H1 (cell line): ENCODE results near the gene NTRK2. TPM values are rescaled to one million over a fixed set of nuclear protein-coding genes. Genes with fewer than 3 reads are reported as not detected.

Experiments
- CTCF ChIA-PET: fragments of 300-600 bp; sonication (Branson Sonifier 250); formaldehyde crosslinking; loops from one replicate; lab custom pipeline; 2021; ENCODE audit not compliant: partially characterized antibody; lab: Charles Lee
- POLR2A ChIA-PET: fragments of 300-600 bp; sonication (Branson Sonifier 250); formaldehyde crosslinking; loops from one replicate; lab custom pipeline; 2021; ENCODE audit warnings: inconsistent platforms; ENCODE audit not compliant: partially characterized antibody; lab: Charles Lee
- DNase-seq, 2 experiments: peaks; one replicate each; pipeline versions ENCODE4 v3.0.0 to v3.0.0-alpha.2; 2010 to 2022; ENCODE audit warnings: low spot score in 2 of 2, low read depth in 1 of 2, mixed read lengths in 1 of 2
- FAIRE-seq: peaks from 2 replicates; lab custom pipeline; 2011; peaks lifted over from hg19 to GRCh38; lab: Jason Lieb, UNC
- H2AFZ ChIP-seq: 2 replicates; pipeline ENCODE4 v1.8.1; 2012; ENCODE audit warnings: low read length, inconsistent platforms
- H2AK5ac ChIP-seq: 2 replicates; pipeline ENCODE4 v1.6.1; 2013; ENCODE audit warnings: low read depth, low read length
- H2BK120ac ChIP-seq: replicated peaks from 2 replicates; pipeline ENCODE3; 2013; ENCODE audit warnings: low read depth, low read length, inconsistent platforms
- H2BK12ac ChIP-seq: 2 replicates; pipeline ENCODE4 v1.6.1; 2013; ENCODE audit warnings: low read depth, low read length
- H2BK15ac ChIP-seq: 2 replicates; pipeline ENCODE4 v1.6.1; 2013; ENCODE audit warnings: low read length
- H2BK20ac ChIP-seq: 2 replicates; pipeline ENCODE4 v1.6.1; 2013; ENCODE audit warnings: low read length
- H2BK5ac ChIP-seq: 2 replicates; pipeline ENCODE4 v1.6.1; 2013; ENCODE audit warnings: low read depth, low read length
- H3K14ac ChIP-seq: 2 replicates; pipeline ENCODE4 v1.6.1; 2013; ENCODE audit warnings: inconsistent platforms; ENCODE audit not compliant: insufficient read length
- H3K18ac ChIP-seq: 2 replicates; pipeline ENCODE4 v1.6.1; 2013; ENCODE audit warnings: low read length; ENCODE audit errors: extremely low read depth
- H3K23ac ChIP-seq: 2 replicates; pipeline ENCODE4 v1.6.1; 2013; ENCODE audit warnings: inconsistent platforms; ENCODE audit not compliant: insufficient read length
- H3K23me2 ChIP-seq: 2 replicates; pipeline ENCODE4 v1.6.1; 2013; ENCODE audit warnings: low read depth, low read length
- H3K27ac ChIP-seq: 2 replicates; pipeline ENCODE4 v1.6.1; 2011; ENCODE audit warnings: low read depth, low read length, inconsistent platforms
- H3K27me3 ChIP-seq, 4 experiments: replicated peaks in 1 of 4; 1 replicate in 1 of 4; 2 replicates in 3 of 4; pipeline versions ENCODE4 v1.6.1 to v1.8.1; 2011 to 2013; ENCODE audit warnings: low read length in 3 of 4, mild to moderate bottlenecking in 3 of 4, inconsistent platforms in 2 of 4, mixed read lengths in 2 of 4, moderate library complexity in 1 of 4; ENCODE audit not compliant: control insufficient read depth in 3 of 4, insufficient read depth in 3 of 4; ENCODE audit errors: extremely low read depth in 1 of 4
- H3K36me3 ChIP-seq, 4 experiments: 2 replicates each; pipeline versions ENCODE4 v1.6.1 to v1.8.1; 2011 to 2013; ENCODE audit warnings: mild to moderate bottlenecking in 4 of 4, low read length in 3 of 4, moderate library complexity in 2 of 4, control low read depth in 1 of 4, inconsistent platforms in 1 of 4; ENCODE audit not compliant: insufficient read depth in 4 of 4, control insufficient read depth in 2 of 4
- H3K4ac ChIP-seq: replicated peaks from 2 replicates; pipeline ENCODE3; 2013; ENCODE audit warnings: low read length, low read depth, mixed read lengths, inconsistent platforms; ENCODE audit not compliant: insufficient read length
- H3K4me1 ChIP-seq, 4 experiments: replicated peaks in 1 of 4; 1 replicate in 1 of 4; 2 replicates in 3 of 4; pipeline versions ENCODE4 v1.6.1 to v1.8.1; 2011 to 2013; ENCODE audit warnings: low read length in 3 of 4, inconsistent platforms in 2 of 4, mixed read lengths in 1 of 4; ENCODE audit not compliant: insufficient read depth in 4 of 4, control insufficient read depth in 3 of 4
- H3K4me2 ChIP-seq, 2 experiments: 2 replicates each; pipeline versions ENCODE4 v1.6.1 to v1.8.1; 2011 to 2013; ENCODE audit warnings: low read depth in 2 of 2, low read length in 2 of 2, control low read depth in 1 of 2, inconsistent platforms in 1 of 2, mild to moderate bottlenecking in 1 of 2; ENCODE audit not compliant: insufficient read depth in 1 of 2
- H3K4me3 ChIP-seq, 4 experiments: fragments of 200-600, 300-600 bp in 1 of 4; sonication (generic), shearing (Covaris generic), sonication (Bioruptor Twin) in 1 of 4; 2 replicates each; pipeline versions ENCODE4 v1.5.1 to v1.8.1; 2011 to 2016; ENCODE audit warnings: low read length in 4 of 4, low read depth in 3 of 4, control low read depth in 2 of 4, inconsistent platforms in 2 of 4, mild to moderate bottlenecking in 2 of 4, mixed read lengths in 1 of 4, moderate library complexity in 1 of 4; ENCODE audit not compliant: insufficient read depth in 2 of 4; ENCODE audit errors: extremely low read depth in 1 of 4
- H3K56ac ChIP-seq: replicated peaks from 2 replicates; pipeline ENCODE3; 2013; ENCODE audit warnings: low read depth, mild to moderate bottlenecking, mixed read lengths, low read length, inconsistent platforms; ENCODE audit not compliant: insufficient read length
- H3K79me1 ChIP-seq: 2 replicates; pipeline ENCODE4 v1.6.1; 2013; ENCODE audit warnings: low read depth, low read length, control low read depth
- H3K79me2 ChIP-seq, 2 experiments: 2 replicates each; pipeline versions ENCODE4 v1.6.1 to v1.8.1; 2012 to 2013; ENCODE audit warnings: low read length in 2 of 2, mild to moderate bottlenecking in 2 of 2, inconsistent platforms in 1 of 2; ENCODE audit not compliant: insufficient read depth in 2 of 2, control insufficient read depth in 1 of 2
- H3K9ac ChIP-seq, 4 experiments: replicated peaks in 1 of 4; 1 replicate in 1 of 4; 2 replicates in 3 of 4; pipeline versions ENCODE4 v1.6.1 to v1.8.1; 2011 to 2013; ENCODE audit warnings: low read depth in 3 of 4, low read length in 3 of 4, control low read depth in 2 of 4, mild to moderate bottlenecking in 2 of 4, moderate library complexity in 2 of 4, inconsistent platforms in 1 of 4; ENCODE audit errors: extremely low read depth in 1 of 4
- H3K9me3 ChIP-seq, 2 experiments: 2 replicates each; pipeline versions ENCODE4 v1.6.1 to v1.8.1; 2012 to 2013; ENCODE audit warnings: mild to moderate bottlenecking in 2 of 2, moderate library complexity in 2 of 2, control low read depth in 1 of 2, inconsistent platforms in 1 of 2, low read depth in 1 of 2, low read length in 1 of 2, mixed read lengths in 1 of 2; ENCODE audit not compliant: insufficient read depth in 2 of 2
- H4K20me1 ChIP-seq, 2 experiments: replicated peaks in 1 of 2; 2 replicates each; pipeline versions ENCODE3 to v1.8.1; 2011 to 2013; ENCODE audit warnings: inconsistent platforms in 2 of 2, low read length in 2 of 2, mild to moderate bottlenecking in 1 of 2; ENCODE audit not compliant: insufficient read depth in 2 of 2, control insufficient read depth in 1 of 2
- H4K5ac ChIP-seq: 2 replicates; pipeline ENCODE4 v1.6.1; 2013; ENCODE audit warnings: low read length, low read depth, mixed read lengths, inconsistent platforms; ENCODE audit not compliant: insufficient read length
- H4K8ac ChIP-seq: 2 replicates; pipeline ENCODE4 v1.8.0; 2013; ENCODE audit warnings: mild to moderate bottlenecking, moderate library complexity, low read length, inconsistent platforms; ENCODE audit not compliant: insufficient read depth; ENCODE audit errors: extremely low read depth
- H4K91ac ChIP-seq: replicated peaks from 2 replicates; pipeline ENCODE3; 2013; ENCODE audit warnings: low read length, mixed read lengths, inconsistent platforms; ENCODE audit not compliant: insufficient read length
- KDM5A ChIP-seq: fragments of 200-600 bp; IDR thresholded peaks from 2 replicates; pipeline ENCODE4 v1.7.1; 2012; ENCODE audit warnings: mild to moderate bottlenecking, low read length, inconsistent platforms, mixed read lengths
- SRF ChIP-seq: IDR thresholded peaks from 2 replicates; pipeline ENCODE4 v1.6.1; 2011; ENCODE audit warnings: mild to moderate bottlenecking, low read depth, low read length, moderate library complexity
- WGBS, 2 experiments: shearing (Covaris generic) in 1 of 2; methylation state at CpG; one replicate each; pipeline versions ENCODE4 v1.1.6 to v1.1.7; 2013 to 2015; ENCODE audit warnings: low lambda C conversion rate in 2 of 2, mixed read lengths in 2 of 2, inconsistent platforms in 1 of 2, low coverage in 1 of 2, missing lambda C conversion rate in 1 of 2; ENCODE audit not compliant: insufficient replicate concordance in 2 of 2, insufficient coverage in 1 of 2, insufficient read length in 1 of 2; ENCODE audit errors: extremely low coverage in 1 of 2, missing lambda C conversion rate in 1 of 2; 5-methylcytosine and 5-hydroxymethylcytosine counted together
- polyA plus RNA-seq, 7 experiments: library from polyadenylated mRNA; depleted of rRNA in 3 of 7; stranded (reverse) in 5 of 7; unstranded in 2 of 7; fragments of >200 nt in 5 of 7; fragments of 200-250 nt in 2 of 7; gene quantifications; 1 replicate in 5 of 7; 2 replicates in 1 of 7; 4 replicates in 1 of 7; pipeline versions ENCODE4 v1.2.1 to v1.2.3, GENCODE V29; 2011 to 2013; ENCODE audit warnings: missing spikeins in 2 of 7, mixed read lengths in 2 of 7
- total RNA-seq: library from RNA; stranded (reverse); fragmentation: NEBNext Ultra II Directional; extraction: Animal tissue kit (Norgen Biotek cat#: 25700); gene quantifications from 2 replicates; pipeline ENCODE4 v1.2.1, GENCODE V29; 2021
- TF ChIP-seq, protein P1 (sequence below): IDR thresholded peaks from 2 replicates; pipeline ENCODE4 v1.6.1; 2012; ENCODE audit warnings: low read length, inconsistent platforms

NTRK2 gene
- total and polyA plus RNA-seq, 2 of the 8 experiments (the other 6 are each of a cell fraction or from before 2014, with no cell fraction given): 0.03 to 0.04 TPM

DNA sequence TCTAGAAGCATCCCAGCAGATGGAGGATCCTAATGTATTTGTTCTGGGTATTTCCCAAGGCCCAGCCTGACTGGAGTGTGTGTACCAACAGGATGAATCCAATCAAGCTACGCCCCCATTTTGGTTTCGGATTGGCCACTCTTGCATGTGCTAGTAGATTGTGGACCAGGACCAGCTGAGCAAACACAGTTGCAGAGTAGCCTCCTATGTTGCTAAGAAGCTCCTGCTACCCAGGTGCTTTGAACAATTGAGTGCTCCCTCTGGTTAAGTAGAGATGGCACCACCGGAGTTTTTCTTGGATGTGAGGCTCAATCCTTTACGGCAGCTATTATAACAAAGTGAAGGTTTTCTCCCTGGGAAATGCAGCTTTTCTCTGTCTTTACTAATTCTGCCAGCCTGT lies 204.5 kb downstream of the NTRK2 start:
- Histone ChIP-seq H2BK5ac (no peak overlapping the region), H3K4me1 (peaks cover 0 to 5% (median 4%) of the 10 kb centered on the region in 4 experiments; a peak in 4 of 7 replicates), H3K9ac (no peak overlapping the region), H2AFZ (peak overlapping the region; percentile 35; the same call in 1 of the 2 replicates), H3K4me2 (no peak overlapping the region), H4K20me1 (no peaks in the 10 kb centered on the region), H2BK120ac (no peak overlapping the region), H3K4me3 (no peak overlapping the region), H2BK20ac (no peak overlapping the region), H4K5ac (no peak overlapping the region), H3K4ac (no peak overlapping the region), H3K79me1 (no peaks in the 10 kb centered on the region), H3K79me2 (no peaks in the 10 kb centered on the region), H2AK5ac (no peak overlapping the region; the same call in 1 of the 2 replicates), H3K56ac (no peak overlapping the region), H4K8ac (no peak overlapping the region), H3K23ac (no peak overlapping the region), H3K14ac (no peak overlapping the region), H3K9me3 (no peaks in the 10 kb centered on the region), H2BK12ac (peak overlapping the region; percentile 34; the same call in 1 of the 2 replicates), H3K27me3 (no peaks in the 10 kb centered on the region), H3K27ac (no peak overlapping the region), H3K23me2 (no peaks in the 10 kb centered on the region), H3K36me3 (no peaks in the 10 kb centered on the region), H4K91ac (no peak overlapping the region), H3K18ac (no peak overlapping the region), H2BK15ac (no peak overlapping the region; the same call in 1 of the 2 replicates)
- POLR2A ChIA-PET: interaction anchor here (1.3 kb wide), 1 partner anchor 12 kb away, joined by 3 read pairs; no protein-coding TSS in a partner anchor
- TF ChIP-seq SRF (no peak), KDM5A (no peak)
- TF ChIP-seq, protein P1, sequence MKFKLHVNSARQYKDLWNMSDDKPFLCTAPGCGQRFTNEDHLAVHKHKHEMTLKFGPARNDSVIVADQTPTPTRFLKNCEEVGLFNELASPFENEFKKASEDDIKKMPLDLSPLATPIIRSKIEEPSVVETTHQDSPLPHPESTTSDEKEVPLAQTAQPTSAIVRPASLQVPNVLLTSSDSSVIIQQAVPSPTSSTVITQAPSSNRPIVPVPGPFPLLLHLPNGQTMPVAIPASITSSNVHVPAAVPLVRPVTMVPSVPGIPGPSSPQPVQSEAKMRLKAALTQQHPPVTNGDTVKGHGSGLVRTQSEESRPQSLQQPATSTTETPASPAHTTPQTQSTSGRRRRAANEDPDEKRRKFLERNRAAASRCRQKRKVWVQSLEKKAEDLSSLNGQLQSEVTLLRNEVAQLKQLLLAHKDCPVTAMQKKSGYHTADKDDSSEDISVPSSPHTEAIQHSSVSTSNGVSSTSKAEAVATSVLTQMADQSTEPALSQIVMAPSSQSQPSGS: no peak
- DNase-seq: no peak
- CTCF ChIA-PET: interaction anchor here (1.0 to 1.4 kb wide), 3 partner anchors 21 to 177 kb away, joined by 3 to 5 read pairs (median 3); no protein-coding TSS in a partner anchor
- FAIRE-seq: no peak
- WGBS, 2 experiments: 97% methylated on average over 4 of the region's 4 CpGs; no CpG with 5 or more reads in 1 of the 2 experiments
